Hepatocyte (in vitro differentiated cells): ENCODE data around the gene LRRFIP1. TPM values are rescaled to one million over a fixed set of nuclear protein-coding genes. Genes with fewer than 3 reads are reported as not detected.

ENCODE experiments used
- DNase-seq: peaks from one replicate; pipeline ENCODE4 v3.0.0-alpha.2; 2016; ENCODE audit warnings: low spot score
- H2AFZ ChIP-seq: fragments of 200-600 bp; sonication (generic); 2 replicates; pipeline ENCODE4 v1.6.0; 2016; ENCODE audit warnings: antibody characterized with exemption, mild to moderate bottlenecking
- H3K27ac ChIP-seq: fragments of 200-600 bp; sonication (generic); 2 replicates; pipeline ENCODE4 v1.5.1; 2016; ENCODE audit warnings: mild to moderate bottlenecking
- H3K27me3 ChIP-seq: fragments of 200-600 bp; sonication (generic); 2 replicates; pipeline ENCODE4 v1.6.1; 2016
- H3K36me3 ChIP-seq: fragments of 200-600 bp; sonication (generic); replicated peaks from 2 replicates; pipeline ENCODE4 v1.5.1; 2016; ENCODE audit warnings: low read depth; ENCODE audit not compliant: insufficient read depth
- H3K4me1 ChIP-seq: fragments of 200-600 bp; sonication (generic); 2 replicates; pipeline ENCODE4 v1.5.1; 2016; ENCODE audit warnings: mild to moderate bottlenecking, moderate library complexity; ENCODE audit not compliant: insufficient read depth
- H3K4me2 ChIP-seq: fragments of 200-600 bp; sonication (generic); 2 replicates; pipeline ENCODE4 v1.6.0; 2016
- H3K4me3 ChIP-seq: fragments of 200-600 bp; sonication (generic); 2 replicates; pipeline ENCODE4 v1.5.1; 2016; ENCODE audit warnings: mild to moderate bottlenecking
- H3K79me2 ChIP-seq: fragments of 200-600 bp; sonication (generic); 2 replicates; pipeline ENCODE4 v1.6.0; 2017; ENCODE audit warnings: mild to moderate bottlenecking
- H3K9me2 ChIP-seq: fragments of 200-600 bp; sonication (generic); replicated peaks from 2 replicates; pipeline ENCODE4 v1.6.0; 2017; ENCODE audit warnings: mild to moderate bottlenecking; ENCODE audit not compliant: insufficient read depth
- H3K9me3 ChIP-seq: fragments of 200-600 bp; sonication (generic); 2 replicates; pipeline ENCODE4 v1.5.1; 2016; ENCODE audit warnings: low read depth, mild to moderate bottlenecking
- H4K20me1 ChIP-seq: fragments of 200-600 bp; sonication (generic); 2 replicates; pipeline ENCODE4 v1.6.0; 2016; ENCODE audit warnings: mild to moderate bottlenecking; ENCODE audit not compliant: insufficient read depth, poor library complexity, severe bottlenecking
- CTCF ChIP-seq: fragments of 200-600 bp; sonication (generic); IDR thresholded peaks from 2 replicates; pipeline ENCODE4 v1.5.1; 2016; ENCODE audit warnings: antibody characterized with exemption, mild to moderate bottlenecking; ENCODE audit not compliant: poor library complexity
- EZH2 ChIP-seq: fragments of 200-600 bp; sonication (generic); IDR thresholded peaks from 2 replicates; pipeline ENCODE4 v1.6.1; 2016; ENCODE audit warnings: antibody characterized with exemption, mild to moderate bottlenecking, borderline replicate concordance
- EZH2phosphoT487 ChIP-seq: fragments of 200-600 bp; sonication (generic); IDR thresholded peaks from one replicate; pipeline ENCODE4 v1.6.1; 2018; ENCODE audit warnings: antibody characterized with exemption, mild to moderate bottlenecking, low read depth, moderate library complexity; ENCODE audit not compliant: unreplicated experiment, severe bottlenecking
- WGBS: methylation state at CpG from one replicate; pipeline ENCODE4 v1.1.6; 2016; ENCODE audit warnings: low lambda C conversion rate; ENCODE audit errors: missing lambda C conversion rate; 5-methylcytosine and 5-hydroxymethylcytosine counted together
- polyA plus RNA-seq: library from polyadenylated mRNA; unstranded; fragments of >200 nt; fragmentation: Nextera tagmentation; extraction: Ambion mirVana; gene quantifications from 2 replicates; pipeline ENCODE4 v1.2.1, GENCODE V29; 2016
- total RNA-seq: library from RNA; depleted of rRNA; stranded (reverse); fragments of >200 nt; gene quantifications from 2 replicates; pipeline ENCODE4 v1.2.3, GENCODE V29; 2014

The LRRFIP1 gene
- total and polyA plus RNA-seq, 2 experiments from 2014 or later = 42.7 to 64.1 TPM

DNA sequence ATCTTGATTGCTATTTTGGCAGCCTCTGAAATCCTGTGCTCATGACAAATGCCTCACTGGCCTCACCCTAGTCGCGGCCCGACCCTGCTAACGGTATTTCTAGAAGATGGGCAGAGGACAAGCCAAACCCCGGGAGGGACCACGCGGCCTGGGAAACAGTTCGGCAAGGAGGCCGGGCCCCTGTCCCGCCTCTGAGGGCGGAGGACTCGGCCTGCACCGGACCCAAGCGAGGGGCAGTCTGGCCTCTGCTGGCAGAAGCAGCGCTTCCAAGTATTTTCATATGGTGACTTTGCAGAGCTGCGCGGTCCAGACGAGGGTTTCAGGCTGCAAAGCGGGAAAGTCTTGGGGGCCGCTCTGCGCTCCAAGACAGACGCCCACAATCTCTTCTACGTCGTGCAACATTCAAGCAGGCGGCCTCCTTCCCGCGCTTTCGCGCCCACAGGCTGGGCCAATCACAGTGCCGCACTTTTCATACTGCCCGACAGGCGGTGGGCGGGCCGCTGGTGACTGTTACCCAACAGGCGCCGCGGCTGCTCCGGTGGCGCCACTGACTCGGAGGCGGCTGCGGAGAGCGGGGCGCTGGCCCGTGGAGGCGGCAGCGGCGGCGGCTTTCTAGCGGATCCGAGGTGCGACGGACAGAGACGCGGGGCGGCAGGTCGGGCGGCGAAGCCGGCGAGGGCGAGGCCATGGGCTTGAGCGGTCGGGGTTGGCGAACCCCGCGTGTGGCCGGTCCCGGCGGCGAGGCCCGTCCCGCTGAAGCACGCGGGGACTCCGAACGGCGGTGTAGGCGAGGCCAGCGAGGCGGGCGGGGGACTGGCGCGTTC, 171.1 kb downstream of the LRRFIP1 start, which contains the start of gene RBM44:
TSS of gene RBM44 (plus strand) at position 544 of the 824 bp plus-strand sequence. CDS start 14,831 bp downstream, outside the sequence.
- no peaks in the 10 kb centered on the region for H3K4me1 ChIP-seq
- no peak for TF ChIP-seq EZH2
- TF ChIP-seq CTCF = no peak
- no peak for TF ChIP-seq EZH2phosphoT487

GRCh38 chr2:237799060-237799428, 171.7 kb downstream of the LRRFIP1 start:
- Histone ChIP-seq H3K4me3 (no peak overlapping the region), H3K27ac (no peak overlapping the region), H3K36me3 (no peaks in the 10 kb centered on the region), H3K9me2 (no peaks in the 10 kb centered on the region), H3K27me3 (no peaks in the 10 kb centered on the region), H3K4me1 (no peaks in the 10 kb centered on the region), H3K79me2 (no peaks in the 10 kb centered on the region), H3K4me2 (no peak overlapping the region), H3K9me3 (no peaks in the 10 kb centered on the region), H2AFZ (no peak overlapping the region), H4K20me1 (no peaks in the 10 kb centered on the region)
- TF ChIP-seq CTCF = no peak
- TF ChIP-seq EZH2 = no peak
- WGBS = over 99% methylated on average over 23 of the region's 34 CpGs
- DNase-seq = no peak

More for the DNA sequence above, 171.1 kb downstream of the LRRFIP1 start, which contains the start of gene RBM44:
- Histone ChIP-seq H3K9me3 (no peaks in the 10 kb centered on the region), H3K4me3 (no peak within 1 kb of the TSS), H3K79me2 (no peaks in the 10 kb centered on the region), H3K9me2 (no peaks in the 10 kb centered on the region), H3K27ac (no peak within 1 kb of the TSS), H3K4me2 (no peak within 1 kb of the TSS), H4K20me1 (no peaks in the 10 kb centered on the region), H3K27me3 (no peaks in the 10 kb centered on the region), H2AFZ (no peak within 1 kb of the TSS), H3K36me3 (no peaks in the 10 kb centered on the region)
- 97% methylated on average over 52 of the region's 84 CpGs for WGBS
- DNase-seq = no peak

- Histone ChIP-seq H3K27me3 (no peaks in the 10 kb centered on the region), H3K36me3 (no peaks in the 10 kb centered on the region), H3K4me1 (no peaks in the 10 kb centered on the region), H4K20me1 (no peaks in the 10 kb centered on the region), H3K27ac (no peak overlapping the region), H3K4me3 (no peak overlapping the region), H3K4me2 (no peak overlapping the region), H3K9me2 (no peaks in the 10 kb centered on the region), H3K9me3 (no peaks in the 10 kb centered on the region), H2AFZ (no peak overlapping the region), H3K79me2 (no peaks in the 10 kb centered on the region)
- 100% methylated on average over 2 of the region's 2 CpGs for WGBS
- DNase-seq = no peak
- TF ChIP-seq EZH2 = no peak
- TF ChIP-seq EZH2phosphoT487 = no peak
- TF ChIP-seq CTCF = no peak
Measured at GRCh38 chr2:237801466-237801865, 174.1 kb downstream of the LRRFIP1 start.
